A673 (cell line): ENCODE measurements around the gene NEGR1. TPM values are rescaled to one million over a fixed set of nuclear protein-coding genes. Genes with fewer than 3 reads are reported as not detected.

ENCODE experiments used
- BruUV-seq: library from RNA; stranded (reverse); fragments of 400-500 nt; replicated peaks from 2 replicates; lab custom pipeline; 2021; lab: Mats Ljungman, UMichigan
- CTCF ChIA-PET: fragments of 300-600 bp; sonication (Branson Sonifier 250); formaldehyde crosslinking; loops from one replicate; lab custom pipeline; 2022; ENCODE audit warnings: antibody characterized with exemption; lab: Charles Lee
- POLR2A ChIA-PET: fragments of 300-600 bp; sonication (Branson Sonifier 250); formaldehyde crosslinking; loops from one replicate; lab custom pipeline; 2022; ENCODE audit warnings: antibody characterized with exemption; ENCODE audit not compliant: low non-redundant PET; lab: Charles Lee
- DNase-seq: peaks from one replicate; pipeline ENCODE4 v3.0.0-alpha.2; 2015; ENCODE audit warnings: low spot score
- H3K27ac ChIP-seq: fragments of 200-600 bp; sonication (generic); 2 replicates; pipeline ENCODE4 v1.5.1; 2016; ENCODE audit warnings: mixed run types, low read depth, mild to moderate bottlenecking, mixed read lengths, antibody characterized with exemption, low read length; ENCODE audit not compliant: poor library complexity, severe bottlenecking
- H3K27me3 ChIP-seq: fragments of 200-600 bp; sonication (generic); replicated peaks from 2 replicates; pipeline ENCODE4 v1.6.1; 2017; ENCODE audit warnings: mixed run types, low read depth, mild to moderate bottlenecking, mixed read lengths, antibody characterized with exemption, low read length; ENCODE audit not compliant: insufficient read depth, poor library complexity
- H3K36me3 ChIP-seq: fragments of 200-600 bp; sonication (generic); 2 replicates; pipeline ENCODE4 v1.6.1; 2016; ENCODE audit warnings: mixed run types, mild to moderate bottlenecking, mixed read lengths, antibody characterized with exemption, low read length; ENCODE audit not compliant: insufficient read depth, poor library complexity, severe bottlenecking
- H3K4me1 ChIP-seq: fragments of 200-600 bp; sonication (generic); 2 replicates; pipeline ENCODE4 v1.6.1; 2017; ENCODE audit warnings: mixed run types, mild to moderate bottlenecking, mixed read lengths, antibody characterized with exemption, low read length; ENCODE audit not compliant: insufficient read depth, poor library complexity, severe bottlenecking
- H3K4me3 ChIP-seq: fragments of 200-600 bp; sonication (generic); 2 replicates; pipeline ENCODE4 v1.5.1; 2016; ENCODE audit warnings: low read depth, mixed run types, mild to moderate bottlenecking, mixed read lengths, low read length; ENCODE audit not compliant: poor library complexity, severe bottlenecking
- H3K9me3 ChIP-seq: fragments of 200-600 bp; sonication (generic); 2 replicates; pipeline ENCODE4 v1.6.1; 2016; ENCODE audit warnings: mixed run types, low read depth, mild to moderate bottlenecking, mixed read lengths, antibody characterized with exemption, low read length; ENCODE audit not compliant: poor library complexity, severe bottlenecking
- EZH2 ChIP-seq: fragments of 200-600 bp; sonication (generic); IDR thresholded peaks from 2 replicates; pipeline ENCODE4 v1.6.1; 2017; ENCODE audit warnings: borderline replicate concordance, low read depth, mild to moderate bottlenecking, mixed read lengths, antibody characterized with exemption, low read length; ENCODE audit not compliant: poor library complexity, severe bottlenecking
- intact Hi-C: fragments of 100-400 bp; cut with micrococcal nuclease; formaldehyde crosslinking; loops from one replicate; pipeline ENCODE4 v1.10.0; 2022; ENCODE audit not compliant: unreplicated experiment
- total RNA-seq: library from RNA; stranded (reverse); gene quantifications from 2 replicates; pipeline ENCODE4 v1.2.3, GENCODE V29; 2021
- TF ChIP-seq, protein P1 (sequence below): fragments of 300-800, 200-600 bp; sonication (generic); conservative IDR thresholded peaks from 2 replicates; pipeline ENCODE4 v1.5.1; 2017; ENCODE audit warnings: low read depth, mild to moderate bottlenecking, antibody characterized with exemption, low read length, moderate library complexity, mixed read lengths

Gene NEGR1
- total RNA-seq, 1 experiment from 2014 or later: 7.6 TPM

DNA sequence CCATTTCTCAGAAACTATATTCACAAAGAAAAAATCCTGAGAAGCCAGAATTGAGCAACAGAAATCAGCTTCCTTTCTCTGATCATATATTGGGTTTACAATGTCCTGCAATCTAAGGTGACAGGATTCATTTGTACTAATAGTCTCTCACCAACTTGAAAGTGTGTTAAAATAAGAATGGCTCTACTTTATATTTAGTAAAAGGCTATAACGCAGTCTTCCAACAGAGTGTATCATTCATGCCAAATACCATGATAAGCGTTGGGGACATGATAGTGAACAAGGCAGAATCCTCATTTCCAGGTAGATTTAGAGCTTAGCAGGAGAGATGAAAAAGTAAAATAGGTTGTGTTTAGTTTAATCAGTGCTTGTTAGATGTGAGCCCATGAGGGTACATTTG is 682.3 kb downstream of the NEGR1 start:
- Histone ChIP-seq H3K36me3 (no peaks in the 10 kb centered on the region), H3K4me1 (no peaks in the 10 kb centered on the region), H3K27me3 (no peaks in the 10 kb centered on the region), H3K27ac (no peak overlapping the region), H3K9me3 (no peaks in the 10 kb centered on the region), H3K4me3 (no peak overlapping the region)
- ChIA-PET POLR2A (no interaction called here), CTCF (no interaction called here)
- BruUV-seq: no TSS peak
- intact Hi-C loops: no loop called here
- no peak for DNase-seq
- TF ChIP-seq, protein P1, sequence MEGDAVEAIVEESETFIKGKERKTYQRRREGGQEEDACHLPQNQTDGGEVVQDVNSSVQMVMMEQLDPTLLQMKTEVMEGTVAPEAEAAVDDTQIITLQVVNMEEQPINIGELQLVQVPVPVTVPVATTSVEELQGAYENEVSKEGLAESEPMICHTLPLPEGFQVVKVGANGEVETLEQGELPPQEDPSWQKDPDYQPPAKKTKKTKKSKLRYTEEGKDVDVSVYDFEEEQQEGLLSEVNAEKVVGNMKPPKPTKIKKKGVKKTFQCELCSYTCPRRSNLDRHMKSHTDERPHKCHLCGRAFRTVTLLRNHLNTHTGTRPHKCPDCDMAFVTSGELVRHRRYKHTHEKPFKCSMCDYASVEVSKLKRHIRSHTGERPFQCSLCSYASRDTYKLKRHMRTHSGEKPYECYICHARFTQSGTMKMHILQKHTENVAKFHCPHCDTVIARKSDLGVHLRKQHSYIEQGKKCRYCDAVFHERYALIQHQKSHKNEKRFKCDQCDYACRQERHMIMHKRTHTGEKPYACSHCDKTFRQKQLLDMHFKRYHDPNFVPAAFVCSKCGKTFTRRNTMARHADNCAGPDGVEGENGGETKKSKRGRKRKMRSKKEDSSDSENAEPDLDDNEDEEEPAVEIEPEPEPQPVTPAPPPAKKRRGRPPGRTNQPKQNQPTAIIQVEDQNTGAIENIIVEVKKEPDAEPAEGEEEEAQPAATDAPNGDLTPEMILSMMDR: no peak
- TF ChIP-seq EZH2: no peak

GRCh38 chr1:71599306-71599705 is 683.0 kb downstream of the NEGR1 start:
- intact Hi-C loops: no loop called here
- Histone ChIP-seq H3K27me3 (no peaks in the 10 kb centered on the region), H3K4me1 (no peaks in the 10 kb centered on the region), H3K9me3 (no peaks in the 10 kb centered on the region), H3K4me3 (no peak overlapping the region), H3K27ac (no peak overlapping the region), H3K36me3 (no peaks in the 10 kb centered on the region)
- ChIA-PET CTCF (no interaction called here), POLR2A (no interaction called here)
- TF ChIP-seq EZH2: no peak
- TF ChIP-seq, protein P1: no peak
- no peak for DNase-seq
- BruUV-seq: no TSS peak

GRCh38 chr1:71593523-71593922 is 688.8 kb downstream of the NEGR1 start:
- no peaks in the 10 kb centered on the region for H3K36me3 ChIP-seq
- no peak overlapping the region for H3K27ac ChIP-seq
- H3K27me3 ChIP-seq: no peaks in the 10 kb centered on the region
- TF ChIP-seq EZH2: no peak
- TF ChIP-seq, protein P1: peak; percentile 64
- no peak overlapping the region for H3K4me3 ChIP-seq
- CTCF ChIA-PET: interaction anchor here (0.6 to 0.8 kb wide), 2 partner anchors 15 to 444 kb away, joined by 3 to 5 read pairs; no protein-coding TSS in a partner anchor
- POLR2A ChIA-PET: no interaction called here
- H3K4me1 ChIP-seq: no peaks in the 10 kb centered on the region
- no peaks in the 10 kb centered on the region for H3K9me3 ChIP-seq
- no TSS peak for BruUV-seq
- intact Hi-C loops: loop anchor here (5.0 kb wide), 2 partner anchors 444 to 1024 kb away; no protein-coding TSS in a partner anchor
- DNase-seq: peak; percentile 58
